Brain microvascular endothelial cell (primary cell): Measurements from ENCODE around the gene RPS8.

ENCODE experiments used
- DNase-seq: peaks from one replicate; pipeline ENCODE4 v3.0.0-alpha.2; 2020
- H3K27ac ChIP-seq: fragments of 250-450 bp; sonication (Bioruptor Pico); 2 replicates; pipeline ENCODE4 v1.5.1; 2020; ENCODE audit warnings: mild to moderate bottlenecking, moderate library complexity
- H3K27me3 ChIP-seq: fragments of 250-450 bp; sonication (Bioruptor Pico); replicated peaks from 2 replicates; pipeline ENCODE4 v1.5.1; 2020; ENCODE audit warnings: mild to moderate bottlenecking
- H3K36me3 ChIP-seq: fragments of 250-450 bp; sonication (Bioruptor Pico); replicated peaks from 2 replicates; pipeline ENCODE4 v1.5.1; 2020; ENCODE audit warnings: mild to moderate bottlenecking
- H3K4me3 ChIP-seq: 2 replicates; pipeline ENCODE4 v1.5.1; 2011; ENCODE audit warnings: low read depth, mild to moderate bottlenecking, control low read depth, low read length, moderate library complexity
- in situ Hi-C: cut with HindIII; loops from 2 replicates; pipeline ENCODE4 v1.10.0; 2017; ENCODE audit warnings: low sequenced_read_pairs, low pct_ligation_motif_present
- TF ChIP-seq, protein P1 (sequence below): IDR thresholded peaks from 2 replicates; pipeline ENCODE4 v1.5.1; 2011; ENCODE audit warnings: low read depth, mild to moderate bottlenecking, moderate library complexity, low read length, control low read depth, inconsistent platforms; ENCODE audit errors: missing control alignments

RPS8 gene

DNA sequence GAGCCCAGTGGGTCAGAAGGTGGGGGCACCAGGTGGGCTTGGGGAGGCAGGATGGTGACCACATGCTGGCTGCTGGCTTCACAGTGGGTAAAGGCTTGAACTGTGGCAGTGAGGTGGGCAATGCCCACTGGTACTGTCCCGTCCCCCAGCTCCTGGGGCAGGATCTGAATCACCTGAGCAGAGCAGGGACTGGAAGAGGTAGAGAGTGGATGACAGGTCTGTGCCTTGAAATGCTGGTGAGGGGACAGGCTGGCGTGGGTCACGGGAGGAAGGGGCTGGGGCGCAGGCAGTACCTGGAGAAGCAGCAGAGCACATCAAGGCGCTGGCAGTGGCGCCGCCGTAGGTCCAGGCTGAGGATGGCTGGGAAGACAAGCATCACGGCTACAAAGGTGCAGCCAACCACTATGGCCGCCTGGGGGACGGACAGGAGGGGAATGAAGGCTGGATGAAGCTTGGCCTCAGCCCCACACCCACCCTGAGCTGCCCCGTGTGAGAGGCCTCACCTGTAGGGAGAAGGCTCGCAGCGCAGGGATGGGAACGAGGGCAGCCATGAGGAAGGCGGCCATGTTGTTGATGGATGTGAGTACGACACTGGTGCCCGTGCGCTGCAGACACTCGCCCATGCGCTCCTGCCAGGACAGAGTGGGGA is 52.8 kb downstream of the RPS8 start:
- Histone ChIP-seq H3K27ac (no peak overlapping the region), H3K4me3 (no peak overlapping the region), H3K36me3 (no peaks in the 10 kb centered on the region), H3K27me3 (no peaks in the 10 kb centered on the region)
- TF ChIP-seq, protein P1, sequence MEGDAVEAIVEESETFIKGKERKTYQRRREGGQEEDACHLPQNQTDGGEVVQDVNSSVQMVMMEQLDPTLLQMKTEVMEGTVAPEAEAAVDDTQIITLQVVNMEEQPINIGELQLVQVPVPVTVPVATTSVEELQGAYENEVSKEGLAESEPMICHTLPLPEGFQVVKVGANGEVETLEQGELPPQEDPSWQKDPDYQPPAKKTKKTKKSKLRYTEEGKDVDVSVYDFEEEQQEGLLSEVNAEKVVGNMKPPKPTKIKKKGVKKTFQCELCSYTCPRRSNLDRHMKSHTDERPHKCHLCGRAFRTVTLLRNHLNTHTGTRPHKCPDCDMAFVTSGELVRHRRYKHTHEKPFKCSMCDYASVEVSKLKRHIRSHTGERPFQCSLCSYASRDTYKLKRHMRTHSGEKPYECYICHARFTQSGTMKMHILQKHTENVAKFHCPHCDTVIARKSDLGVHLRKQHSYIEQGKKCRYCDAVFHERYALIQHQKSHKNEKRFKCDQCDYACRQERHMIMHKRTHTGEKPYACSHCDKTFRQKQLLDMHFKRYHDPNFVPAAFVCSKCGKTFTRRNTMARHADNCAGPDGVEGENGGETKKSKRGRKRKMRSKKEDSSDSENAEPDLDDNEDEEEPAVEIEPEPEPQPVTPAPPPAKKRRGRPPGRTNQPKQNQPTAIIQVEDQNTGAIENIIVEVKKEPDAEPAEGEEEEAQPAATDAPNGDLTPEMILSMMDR: no peak
- no peak for DNase-seq
- in situ Hi-C loops: no loop called here
